GM21447 (cell line): ENCODE results near the gene SMPD4.
"Not testable (repeated sequence)": the region's sequence is repeated elsewhere in the genome, so short reads cannot be mapped to it uniquely, and the experiment has no call there.

Experiments
- ATAC-seq: cut with Tn5 transposase; IDR thresholded peaks from one replicate; pipeline ENCODE4 v1.9.1; 2021; ENCODE audit not compliant: unreplicated experiment

Gene SMPD4

DNA sequence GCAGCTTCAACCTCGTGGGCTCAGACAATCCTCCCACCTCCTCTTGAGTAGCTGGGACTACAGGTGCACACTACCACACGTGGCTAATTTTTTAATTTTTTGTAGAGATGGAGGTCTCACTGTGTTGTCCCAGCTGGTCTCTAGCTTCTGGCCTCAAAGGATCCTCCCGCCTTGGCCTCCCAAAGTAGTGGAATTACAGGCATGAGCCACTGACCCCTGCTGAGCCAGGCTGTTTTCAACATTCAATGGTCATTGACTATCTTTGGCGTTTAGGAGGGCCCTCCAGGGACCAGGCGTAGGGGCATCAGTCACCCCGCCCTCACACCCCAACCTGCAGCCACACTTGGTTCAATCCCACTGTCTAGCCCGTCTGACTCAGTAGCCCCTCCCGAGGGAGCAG is 5.9 kb upstream of the SMPD4 start:
- no peak for ATAC-seq

DNA sequence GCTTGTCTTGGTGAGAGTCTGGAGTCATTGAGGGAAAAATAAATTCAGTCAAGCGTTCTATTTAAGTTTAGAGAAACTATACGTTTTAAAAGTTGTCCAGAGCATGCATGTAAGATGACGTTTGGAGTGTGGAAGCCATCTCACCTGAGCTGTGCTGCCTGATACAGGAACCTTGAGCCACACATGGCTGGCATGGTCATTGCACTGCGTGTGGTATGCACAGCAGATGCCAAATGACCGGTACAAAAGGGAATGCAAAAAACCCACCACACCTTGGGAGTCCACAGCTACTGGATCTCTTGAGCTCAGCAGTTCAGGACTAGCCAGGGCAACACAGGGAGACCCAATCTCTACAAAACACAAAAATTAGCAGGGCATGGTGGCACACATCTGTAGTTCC is 5.0 kb upstream of the SMPD4 start:
- ATAC-seq: no peak

DNA sequence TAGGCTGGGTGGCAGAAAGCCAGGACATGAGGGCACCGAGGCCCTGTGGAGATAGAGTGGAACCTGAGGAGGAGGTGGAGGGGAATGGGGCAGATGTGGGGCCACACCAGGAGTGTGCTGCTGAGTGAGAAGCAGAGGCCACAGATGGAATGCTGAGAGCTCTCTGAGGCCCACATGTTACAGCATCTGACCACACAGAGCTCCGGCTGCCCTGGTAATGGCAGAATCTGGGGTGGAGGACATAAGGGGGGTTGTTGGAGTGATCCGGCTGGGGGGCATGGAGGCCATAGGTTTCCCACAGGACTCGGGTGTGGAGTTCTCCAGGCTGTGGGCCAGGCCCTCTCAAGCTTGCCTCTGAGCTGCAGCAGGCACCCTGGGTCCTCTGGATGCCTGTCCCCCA is 4.5 kb upstream of the SMPD4 start:
- no peak for ATAC-seq

DNA sequence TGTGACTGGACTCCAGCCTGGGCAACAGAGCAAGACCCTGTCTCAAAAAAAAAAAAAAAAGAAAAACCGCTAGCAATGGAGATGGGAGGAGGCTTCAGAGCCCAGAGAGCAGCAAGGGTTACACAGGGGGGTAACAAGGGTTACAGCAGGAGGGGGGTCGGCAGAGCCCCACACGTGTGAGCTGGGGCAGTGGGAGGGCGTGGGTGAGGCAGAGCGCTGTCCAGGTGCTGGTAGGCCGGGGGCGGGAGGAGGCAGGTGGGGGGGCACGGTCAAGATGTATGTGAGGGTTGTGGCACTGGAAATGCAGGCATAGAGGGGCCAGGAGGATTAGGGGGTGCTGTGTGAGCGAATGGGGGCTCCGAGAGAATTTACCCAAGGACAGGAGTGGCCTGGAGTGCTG is 4.0 kb upstream of the SMPD4 start:
- no peak for ATAC-seq

GRCh38 chr2:130183512-130184373 is 2.3 kb upstream of the SMPD4 start:
- ATAC-seq: no peak

GRCh38 chr2:130182826-130183511 is 1.6 kb upstream of the SMPD4 start:
- not testable (repeated sequence) for ATAC-seq

DNA sequence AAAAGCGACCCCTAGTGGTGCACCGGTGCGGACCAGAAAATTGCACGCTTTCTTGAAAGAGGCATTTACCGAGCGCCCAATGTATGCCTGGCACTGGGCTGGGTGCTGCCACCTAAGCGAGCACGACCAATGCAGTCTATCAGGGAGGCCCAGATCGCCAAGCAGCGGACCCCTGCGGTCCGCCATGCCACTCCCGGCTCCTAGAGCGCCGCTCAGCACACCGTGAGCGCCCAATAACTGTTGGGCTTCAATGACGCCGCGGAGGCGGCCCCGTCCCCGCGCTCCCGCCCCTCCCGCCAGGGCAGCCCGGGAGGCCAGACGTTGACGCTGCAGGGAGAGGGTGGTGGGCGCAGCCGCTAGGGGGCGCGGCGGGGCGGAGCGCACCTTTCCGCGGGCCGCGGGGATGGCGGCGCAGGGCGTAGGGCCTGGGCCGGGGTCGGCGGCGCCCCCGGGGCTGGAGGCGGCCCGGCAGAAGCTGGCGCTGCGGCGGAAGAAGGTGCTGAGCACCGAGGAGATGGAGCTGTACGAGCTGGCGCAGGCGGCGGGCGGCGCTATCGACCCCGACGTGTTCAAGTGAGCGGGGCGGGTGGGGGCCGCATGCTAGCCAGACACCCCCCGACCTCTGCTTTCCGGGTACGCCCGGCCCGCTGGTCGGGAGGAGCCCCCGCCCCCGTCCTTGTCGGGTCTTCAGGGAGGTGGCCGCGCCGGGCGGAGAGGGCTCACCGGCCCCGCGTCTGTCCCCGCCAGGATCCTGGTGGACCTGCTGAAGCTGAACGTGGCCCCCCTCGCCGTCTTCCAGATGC is 679 bp upstream of the SMPD4 start, which contains the start of gene MZT2B:
Gene MZT2B (plus strand): TSS at position 383 of the 803 bp plus-strand sequence. CDS start 21 bp downstream, at position 404.
- ATAC-seq: peak; percentile 76

- ATAC-seq: not testable (repeated sequence)
Measured at GRCh38 chr2:130180404-130181324, 738 bp downstream of the SMPD4 start.

GRCh38 chr2:130174866-130175265 is 6.5 kb downstream of the SMPD4 start:
- ATAC-seq: peak; percentile 46

GRCh38 chr2:130169896-130170295 is 11.5 kb downstream of the SMPD4 start:
- no peak for ATAC-seq

DNA sequence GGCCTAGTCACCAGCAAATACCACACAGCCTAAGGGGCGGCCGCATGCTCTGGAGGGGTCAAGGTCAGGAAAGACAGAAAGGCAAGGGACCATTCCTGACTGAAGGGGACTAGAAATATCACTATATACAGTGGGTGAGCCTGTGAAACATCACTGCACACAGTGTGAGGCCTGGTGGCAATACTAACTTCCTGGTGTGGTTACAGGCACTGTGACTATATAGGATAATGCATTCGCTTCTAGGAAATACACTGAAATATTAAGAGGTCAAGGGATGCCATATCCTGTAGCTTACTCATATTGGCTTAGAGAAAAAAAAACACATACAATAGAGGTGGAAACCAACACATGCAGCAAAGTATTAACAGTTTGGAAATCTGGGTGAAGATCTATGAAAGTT is 12.2 kb downstream of the SMPD4 start:
- ATAC-seq: not testable (repeated sequence)

GRCh38 chr2:130166611-130167010 is 14.8 kb downstream of the SMPD4 start:
- ATAC-seq: not testable (repeated sequence)

GRCh38 chr2:130165293-130166016 is 15.9 kb downstream of the SMPD4 start:
- ATAC-seq: no peak

DNA sequence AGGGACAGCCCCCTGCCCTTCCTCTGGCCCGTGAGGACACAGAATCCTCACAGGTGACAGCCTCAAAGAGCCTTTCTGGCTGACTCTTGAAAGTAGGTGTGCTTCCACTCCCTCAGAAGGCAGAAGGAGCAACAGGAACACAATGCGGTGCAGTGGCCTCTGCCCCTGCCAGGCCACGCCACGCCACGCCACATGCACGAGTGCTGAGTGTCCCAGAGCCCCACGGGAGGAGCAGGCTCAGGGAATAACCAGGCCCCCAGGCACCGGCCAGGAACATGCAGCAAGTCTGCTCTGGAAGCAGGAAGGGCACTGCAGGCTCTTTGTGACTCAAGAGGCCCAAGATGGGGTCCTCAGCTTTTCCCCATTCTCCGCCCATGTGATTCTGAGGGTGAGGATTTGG is 18.4 kb downstream of the SMPD4 start:
- no peak for ATAC-seq

DNA sequence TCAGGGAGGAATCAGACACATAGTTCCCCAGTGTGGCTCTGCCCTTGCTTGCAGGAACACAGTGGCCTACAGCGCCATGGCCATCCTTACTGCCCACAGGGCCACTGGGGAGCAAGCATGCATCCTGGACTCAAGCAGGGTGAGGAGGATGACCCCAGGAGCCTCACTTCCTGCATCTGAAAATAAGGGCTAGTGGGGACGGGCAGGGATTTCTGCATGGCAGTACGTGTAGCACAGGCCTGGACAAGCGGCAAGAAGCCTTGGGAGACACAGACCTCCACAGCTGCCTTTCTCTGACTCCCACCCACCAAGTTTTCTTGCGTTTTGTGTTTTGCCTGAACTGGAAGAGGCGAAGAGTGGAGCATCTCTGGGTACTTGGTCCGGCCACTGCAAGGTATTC is 18.9 kb downstream of the SMPD4 start:
- ATAC-seq: not testable (repeated sequence)

- ATAC-seq: not testable (repeated sequence)
Measured at GRCh38 chr2:130160838-130161705, 20.3 kb downstream of the SMPD4 start.

DNA sequence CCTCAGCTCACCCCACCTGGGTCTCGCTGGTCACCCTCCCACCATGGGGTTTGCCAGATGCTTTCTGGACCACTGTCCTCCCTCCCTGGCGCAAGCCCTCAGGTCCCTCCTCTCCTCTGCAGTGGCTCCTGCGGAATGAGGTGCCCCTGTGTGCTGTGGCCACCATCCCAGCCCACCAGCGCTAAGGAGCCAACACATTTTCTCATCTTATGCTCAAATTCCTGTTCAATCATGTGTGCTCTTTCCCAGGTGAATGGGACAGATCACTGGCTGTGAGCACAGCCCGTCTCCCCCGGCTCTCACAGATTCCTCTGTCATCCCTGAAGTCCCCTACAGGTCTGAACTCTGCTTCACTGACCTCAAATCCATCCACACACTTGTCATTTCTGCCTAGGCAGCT is 21.3 kb downstream of the SMPD4 start:
- ATAC-seq: no peak

DNA sequence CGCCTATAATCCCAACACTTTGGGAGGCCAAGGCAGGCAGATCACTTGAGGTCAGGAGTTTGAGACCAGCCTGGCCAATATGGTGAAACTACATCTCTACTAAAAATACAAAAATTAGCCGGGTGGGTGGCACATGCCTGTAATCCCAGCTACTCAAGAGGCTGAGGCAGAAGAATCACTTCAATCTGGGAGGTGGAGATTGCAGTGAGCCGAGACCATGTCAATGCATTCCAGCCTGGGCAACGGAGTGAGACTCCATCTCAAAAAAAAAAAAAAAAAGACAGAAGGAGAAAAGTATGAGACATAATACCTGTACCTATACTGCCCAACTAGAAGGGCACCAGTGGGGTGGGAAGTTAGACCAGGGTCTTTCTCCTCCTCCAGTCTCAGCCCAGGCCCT is 22.0 kb downstream of the SMPD4 start:
- ATAC-seq: not testable (repeated sequence)

- no peak for ATAC-seq
Measured at GRCh38 chr2:130158631-130159030, 22.8 kb downstream of the SMPD4 start.
